Fibroblast of lung (primary cell): ENCODE data around the gene FILIP1L. TPM values are rescaled to one million over a fixed set of nuclear protein-coding genes. Genes with fewer than 3 reads are reported as not detected.

Source experiments
- DNase-seq, 2 donors: peaks; one replicate each; pipeline versions ENCODE4 v3.0.0 to v3.0.0-alpha.2; 2010; ENCODE audit warnings: low read depth in 2 of 2
- H2AFZ ChIP-seq: 2 replicates; pipeline ENCODE4 v1.5.1; 2012; ENCODE audit warnings: low read length, control low read depth, inconsistent platforms
- H3K27ac ChIP-seq: 2 replicates; pipeline ENCODE4 v1.5.1; 2011; ENCODE audit warnings: low read length, control low read depth; ENCODE audit not compliant: insufficient read depth
- H3K27me3 ChIP-seq: 2 replicates; pipeline ENCODE4 v1.5.1; 2011; ENCODE audit warnings: mild to moderate bottlenecking, low read length; ENCODE audit not compliant: control insufficient read depth, insufficient read depth
- H3K36me3 ChIP-seq: 2 replicates; pipeline ENCODE4 v1.5.1; 2011; ENCODE audit warnings: low read length; ENCODE audit not compliant: control insufficient read depth, insufficient read depth
- H3K4me1 ChIP-seq: 2 replicates; pipeline ENCODE4 v1.5.1; 2011; ENCODE audit warnings: low read length; ENCODE audit not compliant: control insufficient read depth, insufficient read depth; ENCODE audit errors: extremely low read depth
- H3K4me2 ChIP-seq: 2 replicates; pipeline ENCODE4 v1.5.1; 2011; ENCODE audit warnings: low read length, control low read depth; ENCODE audit not compliant: insufficient read depth; ENCODE audit errors: extremely low read depth
- H3K4me3 ChIP-seq, 4 experiments: fragments of 200-600 bp in 1 of 4; sonication (generic) in 1 of 4; replicated peaks in 1 of 4; 2 replicates each; pipeline ENCODE4 v1.5.1; 2011 to 2016; ENCODE audit warnings: low read length in 4 of 4, low read depth in 3 of 4, mild to moderate bottlenecking in 3 of 4, control low read depth in 2 of 4, inconsistent platforms in 1 of 4, mixed read lengths in 1 of 4; ENCODE audit not compliant: insufficient read depth in 1 of 4; ENCODE audit errors: control extremely low read depth in 1 of 4
- H3K79me2 ChIP-seq: 2 replicates; pipeline ENCODE4 v1.5.1; 2012; ENCODE audit warnings: mild to moderate bottlenecking, low read length, inconsistent platforms; ENCODE audit not compliant: control insufficient read depth, insufficient read depth
- H3K9ac ChIP-seq: 2 replicates; pipeline ENCODE4 v1.5.1; 2011; ENCODE audit warnings: mild to moderate bottlenecking, low read length, control low read depth; ENCODE audit not compliant: insufficient read depth
- H3K9me3 ChIP-seq: 2 replicates; pipeline ENCODE4 v1.5.1; 2012; ENCODE audit warnings: low read depth, low read length; ENCODE audit not compliant: control insufficient read depth, insufficient read depth
- H4K20me1 ChIP-seq: 2 replicates; pipeline ENCODE4 v1.5.1; 2011; ENCODE audit warnings: low read length; ENCODE audit not compliant: control insufficient read depth, insufficient read depth; ENCODE audit errors: extremely low read depth
- CTCF ChIP-seq, 2 donors: IDR thresholded peaks in 1 of 2; conservative IDR thresholded peaks in 1 of 2; 1 replicate in 1 of 2; 2 replicates in 1 of 2; pipeline ENCODE4 v1.5.1; 2011 to 2012; ENCODE audit warnings: low read length in 2 of 2, control low read depth in 1 of 2, inconsistent platforms in 1 of 2, low read depth in 1 of 2, mild to moderate bottlenecking in 1 of 2
- EZH2 ChIP-seq: IDR thresholded peaks from 2 replicates; pipeline ENCODE4 v1.5.1; 2012; ENCODE audit warnings: low read length, control low read depth, mild to moderate bottlenecking; ENCODE audit errors: missing control alignments
- polyA plus RNA-seq, 2 donors: library from polyadenylated mRNA; depleted of rRNA in 1 of 2; stranded (reverse) in 1 of 2; unstranded in 1 of 2; fragments of >200 nt; gene quantifications; 2 replicates each; pipeline ENCODE4 v1.2.1, GENCODE V29; 2011 to 2012; ENCODE audit warnings: missing spikeins in 1 of 2
- total RNA-seq: library from RNA; depleted of rRNA; stranded (reverse); fragments of >200 nt; gene quantifications from 2 replicates; pipeline ENCODE4 v1.2.1, GENCODE V29; 2014

The FILIP1L gene
- total and polyA plus RNA-seq, 2 donors (not counting 1 experiment from before 2014, with no cell fraction given), result 92.8 to 126 TPM

- H4K20me1 ChIP-seq, result no peaks in the 10 kb centered on the region
- no peaks in the 10 kb centered on the region for H3K79me2 ChIP-seq
- no peak overlapping the region for H3K4me2 ChIP-seq
- no peak overlapping the region for H3K4me3 ChIP-seq
- no peaks in the 10 kb centered on the region for H3K36me3 ChIP-seq
- no peak for TF ChIP-seq EZH2
- TF ChIP-seq CTCF (conservative IDR thresholded peaks at IDR 0.05 in 1 of 2, IDR thresholded peaks at IDR 0.05 in 1 of 2; ENCODE audit: low read depth in 1 of 2, low read length in 2 of 2), result no peak
- no peaks in the 10 kb centered on the region for H3K9me3 ChIP-seq
- no peak overlapping the region for H2AFZ ChIP-seq
- no peak for DNase-seq
- no peak overlapping the region for H3K9ac ChIP-seq
- H3K4me1 ChIP-seq, result peaks cover 2% of the 10 kb centered on the region
- H3K27ac ChIP-seq, result no peak overlapping the region
- no peaks in the 10 kb centered on the region for H3K27me3 ChIP-seq
These were observed 104.2 kb downstream of the FILIP1L start for GRCh38 chr3:100010087-100010417.

- H4K20me1 ChIP-seq, result no peaks in the 10 kb centered on the region
- H3K9me3 ChIP-seq, result no peaks in the 10 kb centered on the region
- no peaks in the 10 kb centered on the region for H3K36me3 ChIP-seq
- no peak for TF ChIP-seq EZH2
- no peak for TF ChIP-seq CTCF (conservative IDR thresholded peaks at IDR 0.05 in 1 of 2, IDR thresholded peaks at IDR 0.05 in 1 of 2; ENCODE audit: low read depth in 1 of 2, low read length in 2 of 2)
- H3K4me1 ChIP-seq, result peaks cover 2% of the 10 kb centered on the region
- H3K4me2 ChIP-seq, result no peak overlapping the region
- H3K79me2 ChIP-seq, result no peaks in the 10 kb centered on the region
- no peak overlapping the region for H3K27ac ChIP-seq
- H2AFZ ChIP-seq, result no peak overlapping the region
- H3K4me3 ChIP-seq, result no peak overlapping the region
- no peaks in the 10 kb centered on the region for H3K27me3 ChIP-seq
- DNase-seq, result peak in 1 of 2 donors; percentile 24
- H3K9ac ChIP-seq, result no peak overlapping the region
These were observed 104.8 kb downstream of the FILIP1L start for GRCh38 chr3:100009276-100010086.

GRCh38 chr3:100008081-100008698, 106.1 kb downstream of the FILIP1L start:
- TF ChIP-seq EZH2 (no peak), CTCF (conservative IDR thresholded peaks at IDR 0.05 in 1 of 2, IDR thresholded peaks at IDR 0.05 in 1 of 2; ENCODE audit: low read depth in 1 of 2, low read length in 2 of 2) (no peak)
- Histone ChIP-seq H2AFZ (no peak overlapping the region), H3K79me2 (no peaks in the 10 kb centered on the region), H3K36me3 (no peaks in the 10 kb centered on the region), H4K20me1 (no peaks in the 10 kb centered on the region), H3K4me2 (no peak overlapping the region), H3K4me1 (peaks cover 5% of the 10 kb centered on the region), H3K4me3 (no peak overlapping the region), H3K9ac (no peak overlapping the region), H3K27ac (no peak overlapping the region), H3K27me3 (no peaks in the 10 kb centered on the region), H3K9me3 (no peaks in the 10 kb centered on the region)
- no peak for DNase-seq
